ENCODE data around the gene GPC6. TPM values are rescaled to one million over a fixed set of nuclear protein-coding genes. Genes with fewer than 3 reads are reported as not detected.

Gene GPC6
- total RNA-seq, 1 experiment from 2014 or later, result not detected

DNA sequence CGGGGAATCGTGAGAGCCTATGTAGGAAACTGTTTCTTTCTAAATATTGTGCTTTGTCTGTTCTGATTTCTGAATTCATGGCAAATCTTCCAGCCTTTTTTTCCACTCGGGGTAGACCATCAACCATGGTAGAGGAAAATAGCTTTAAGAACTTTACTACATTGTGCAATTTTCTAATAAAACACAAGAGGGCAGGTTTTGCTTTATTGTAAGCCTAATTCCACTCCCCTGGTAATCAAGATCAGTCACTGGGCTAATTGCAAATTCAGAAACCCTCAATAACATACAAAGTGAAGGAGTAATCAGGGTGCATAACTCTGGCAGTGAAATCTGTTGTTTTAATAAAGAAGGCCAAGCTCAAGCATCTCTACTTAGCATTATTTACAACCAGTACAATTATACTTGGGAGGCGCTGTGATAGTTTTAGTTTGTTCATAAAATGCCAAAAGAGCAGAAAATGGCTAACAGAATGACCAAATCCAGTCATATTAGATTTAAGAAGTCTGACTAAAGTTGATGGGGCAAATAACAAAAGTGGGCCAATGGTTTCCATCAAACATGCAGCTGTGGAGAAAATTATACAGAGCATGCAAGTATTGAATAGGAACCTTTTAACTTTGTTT, 1209.1 kb downstream of the GPC6 start:
- DNase-seq (ENCODE audit: low spot score), result peak; percentile 74

DNA sequence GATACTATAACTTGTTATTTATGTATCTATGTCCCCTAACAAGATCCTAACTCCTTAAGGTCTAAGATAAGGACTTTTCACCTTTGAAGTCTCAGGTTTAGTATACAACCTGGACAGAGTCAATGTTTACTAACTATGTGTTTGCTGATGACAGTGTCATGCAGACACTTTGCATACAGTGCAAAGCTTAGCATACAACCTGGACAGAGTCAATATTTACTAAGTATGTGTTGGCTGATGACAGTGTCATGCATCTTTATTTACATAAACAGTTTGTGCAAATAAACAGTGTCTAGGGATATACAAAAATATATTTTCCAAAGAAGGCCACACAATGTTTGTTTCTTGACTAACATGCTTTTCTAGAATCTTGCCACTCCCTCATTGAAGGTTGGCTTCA, 1218.2 kb downstream of the GPC6 start:
- DNase-seq (ENCODE audit: low spot score), result no peak

DNA sequence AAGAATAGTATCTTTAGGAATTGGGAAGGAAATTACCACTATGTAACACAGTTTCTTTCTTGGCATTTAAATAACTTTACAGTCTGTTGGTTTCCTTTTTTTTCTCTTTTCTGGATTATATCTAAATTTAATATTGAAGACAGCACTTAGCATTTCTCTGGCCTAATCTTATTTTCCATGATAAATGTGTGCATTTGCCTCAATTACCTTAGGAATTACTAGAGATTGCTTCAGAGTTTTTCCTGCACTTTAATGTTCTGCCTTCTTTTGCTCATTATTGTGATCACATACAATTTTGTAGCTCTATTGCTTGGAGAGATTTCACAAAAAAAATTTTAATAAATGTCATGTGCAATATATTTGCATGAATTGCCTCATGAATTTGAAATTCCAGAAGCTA, 1227.7 kb downstream of the GPC6 start:
- DNase-seq (ENCODE audit: low spot score), result no peak

DNA sequence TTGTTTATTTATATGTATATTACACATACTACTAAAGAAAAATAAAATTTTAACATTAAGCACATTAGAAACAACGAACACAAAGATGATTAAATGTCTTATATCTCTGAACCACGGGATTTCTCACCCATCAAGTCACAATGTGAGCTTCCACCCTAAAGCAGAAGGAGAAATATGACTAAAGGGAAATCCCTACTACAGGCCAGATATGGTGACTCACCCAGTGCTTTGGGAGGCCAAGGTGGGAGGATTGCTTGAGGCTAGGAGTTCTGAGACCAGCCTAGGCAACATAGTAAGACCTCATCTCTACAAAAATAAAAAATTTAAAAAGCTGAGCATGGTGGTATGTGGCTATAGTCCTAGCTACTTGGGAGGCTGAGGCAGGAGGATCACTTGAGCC, 1228.3 kb downstream of the GPC6 start:
- no peak for DNase-seq (ENCODE audit: low spot score)

DNA sequence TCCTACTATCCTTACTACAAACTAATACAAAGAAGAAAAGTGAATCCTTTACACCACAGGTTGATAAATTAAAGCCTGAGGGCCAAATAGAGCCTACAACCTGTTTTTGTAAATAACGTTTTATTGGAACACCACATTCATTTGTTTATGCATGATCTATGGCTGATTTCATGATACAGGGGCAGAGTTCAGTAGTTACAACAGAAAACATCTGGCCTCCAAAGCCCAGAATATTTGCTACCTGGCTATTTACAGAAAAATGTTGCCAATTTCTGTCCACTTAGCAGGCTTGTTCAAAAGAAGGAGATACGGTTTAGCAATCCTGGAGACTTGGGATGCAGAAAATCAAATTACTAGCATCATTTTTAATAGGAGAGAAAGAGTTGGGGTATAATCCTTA, 1228.8 kb downstream of the GPC6 start:
- DNase-seq (ENCODE audit: low spot score), result no peak

Small RNA genes lying within 50 kb of the gene (small RNA-seq; reads per million reads assigned to genes)
- gene RNA5SP35, result not detected
